Activated effector memory CD4-positive, alpha-beta T cell treated with anti-CD3 and anti-CD28 coated beads, Interleukin-2, amount 50 U/mL, for 16 hours (primary cell): ENCODE results near the gene SIMC1.

Source experiments
- DNase-seq: peaks from one replicate; pipeline ENCODE4 v3.0.0-alpha.2; 2020

SIMC1 gene

GRCh38 chr5:176389135-176390123 is 151.2 kb downstream of the SIMC1 start:
- DNase-seq, result no peak

DNA sequence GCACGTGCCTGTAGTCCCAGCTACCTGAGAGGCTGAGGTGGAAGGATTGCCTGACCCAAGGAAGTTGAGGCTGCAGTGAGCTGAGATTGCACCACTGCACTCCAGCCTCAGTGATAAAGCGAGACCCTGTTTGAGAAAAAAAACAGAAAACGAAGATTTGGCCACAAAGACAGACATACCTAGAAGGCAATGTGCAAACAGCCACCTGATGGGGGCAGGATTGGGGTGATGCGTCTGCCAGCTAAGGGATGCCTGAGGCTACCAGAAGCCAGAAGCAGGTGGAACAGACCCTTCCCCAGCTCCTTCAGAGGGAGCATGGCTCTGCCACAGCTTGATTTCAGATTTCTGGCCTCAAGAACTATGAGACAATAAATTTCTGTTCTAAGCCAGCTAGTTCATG is 153.3 kb downstream of the SIMC1 start:
- DNase-seq, result no peak

GRCh38 chr5:176391999-176392398 is 153.8 kb downstream of the SIMC1 start:
- no peak for DNase-seq

- no peak for DNase-seq
Observed at GRCh38 chr5:176392526-176392925, 154.3 kb downstream of the SIMC1 start.

GRCh38 chr5:176394096-176394495 is 155.9 kb downstream of the SIMC1 start:
- DNase-seq, result no peak

DNA sequence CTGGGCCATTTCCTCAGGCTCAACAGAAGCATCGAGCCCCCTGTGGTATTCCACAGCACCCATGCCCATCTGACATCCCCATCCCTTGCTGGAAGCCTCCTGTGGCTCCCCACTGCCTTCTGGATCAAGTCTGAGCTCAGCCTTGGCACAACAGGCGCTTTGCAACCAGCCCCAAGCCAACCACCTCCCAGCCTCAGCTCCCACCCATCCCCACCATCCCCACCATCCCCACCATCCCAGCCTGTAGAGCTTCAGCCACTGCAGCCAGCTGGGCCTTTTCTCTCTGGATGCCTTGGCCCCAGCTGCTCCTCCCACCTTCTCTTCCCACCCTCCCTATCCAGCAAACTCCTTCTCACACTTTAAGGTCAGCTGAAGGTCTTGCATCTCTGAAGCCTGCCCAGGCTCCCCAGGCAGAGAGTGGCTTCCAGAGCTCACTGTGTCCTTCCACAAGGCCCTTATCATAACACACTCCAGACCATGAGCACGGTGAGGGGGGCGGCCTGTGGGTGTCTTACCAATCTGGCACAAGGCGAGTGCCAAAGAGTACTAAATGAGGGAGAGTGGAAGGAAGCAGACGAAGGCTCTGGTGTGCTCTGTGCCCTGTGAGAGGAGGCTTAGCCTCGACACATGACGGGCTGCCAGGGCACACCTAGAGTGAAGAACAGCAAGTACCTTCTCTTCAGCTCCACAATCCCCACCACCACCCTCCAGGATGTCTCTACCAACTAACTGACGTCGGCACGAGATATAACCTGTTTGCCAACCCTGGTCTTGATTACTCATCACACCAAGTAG is 156.9 kb downstream of the SIMC1 start:
- no peak for DNase-seq
